Esophagus muscularis mucosa (tissue), 3 donors: ENCODE data around the gene GABARAPL1.

Experiments
- CTCF ChIP-seq, 3 experiments: fragments of 200-600 bp in 2 of 3; fragments of 450-650 bp in 1 of 3; sonication (generic) in 2 of 3; IDR thresholded peaks; one replicate each; pipeline ENCODE4 v1.5.1; 2017 to 2019; ENCODE audit warnings: antibody characterized with exemption in 3 of 3, mild to moderate bottlenecking in 2 of 3, moderate library complexity in 1 of 3
- EP300 ChIP-seq: sonication (generic); formaldehyde crosslinking; IDR thresholded peaks from one replicate; pipeline ENCODE4 v1.6.1; 2017; ENCODE audit warnings: antibody characterized with exemption

- TF ChIP-seq CTCF (IDR thresholded peaks at IDR 0.05) (no peak), EP300 (no peak)
These were observed 37.2 kb downstream of the GABARAPL1 start for GRCh38 chr12:10249690-10250455.
